ENCODE measurements around the gene ST6GALNAC2.
"Not testable (repeated sequence)": the region's sequence is repeated elsewhere in the genome, so short reads cannot be mapped to it uniquely, and the experiment has no call there.

Gene ST6GALNAC2

GRCh38 chr17:76525513-76525833, 60.2 kb downstream of the ST6GALNAC2 start:
- not testable (repeated sequence) for DNase-seq

- no peak for DNase-seq
Observed at GRCh38 chr17:76524598-76525512, 60.8 kb downstream of the ST6GALNAC2 start.

GRCh38 chr17:76523084-76524037, 62.3 kb downstream of the ST6GALNAC2 start:
- DNase-seq, result peak; percentile 69

- not testable (repeated sequence) for DNase-seq
Observed at GRCh38 chr17:76521683-76522082, 64.0 kb downstream of the ST6GALNAC2 start.

GRCh38 chr17:76521262-76521661, 64.4 kb downstream of the ST6GALNAC2 start:
- DNase-seq, result no peak

GRCh38 chr17:76519048-76519966, 66.4 kb downstream of the ST6GALNAC2 start:
- DNase-seq, result peak; percentile 77

GRCh38 chr17:76517638-76518038, 68.0 kb downstream of the ST6GALNAC2 start:
- no peak for DNase-seq

Measured in left hindlimb (tissue), 1 donor.